OCI-LY7 (cell line): ENCODE measurements around the gene MYMX. TPM values are rescaled to one million over a fixed set of nuclear protein-coding genes. Genes with fewer than 3 reads are reported as not detected.

Source experiments
- BruUV-seq: library from RNA; stranded (reverse); fragments of 400-500 nt; replicated peaks from 2 replicates; lab custom pipeline; 2021; lab: Mats Ljungman, UMichigan
- CTCF ChIA-PET: fragments of 300-600 bp; sonication (Branson Sonifier 250); formaldehyde crosslinking; loops from one replicate; lab custom pipeline; 2022; ENCODE audit warnings: antibody characterized with exemption; ENCODE audit not compliant: unreplicated experiment; lab: Charles Lee
- POLR2A ChIA-PET: fragments of 300-600 bp; sonication (Branson Sonifier 250); formaldehyde crosslinking; loops from one replicate; lab custom pipeline; 2022; ENCODE audit warnings: antibody characterized with exemption; lab: Charles Lee
- DNase-seq: peaks from one replicate; pipeline ENCODE4 v3.0.0-alpha.2; 2015; ENCODE audit warnings: low spot score
- H2AFZ ChIP-seq: fragments of 200-600 bp; sonication (generic), shearing (Covaris generic); 2 replicates; pipeline ENCODE4 v1.6.1; 2014; ENCODE audit warnings: mild to moderate bottlenecking, antibody characterized with exemption, low read length, moderate library complexity
- H3K27ac ChIP-seq: fragments of 200-600 bp; sonication (generic); 2 replicates; pipeline ENCODE4 v1.5.1; 2014; ENCODE audit warnings: mixed run types, low read depth, mild to moderate bottlenecking, moderate library complexity, low read length, inconsistent platforms; ENCODE audit not compliant: poor library complexity, severe bottlenecking
- H3K36me3 ChIP-seq: fragments of 200-600 bp; sonication (generic); 2 replicates; pipeline ENCODE4 v1.6.1; 2014; ENCODE audit warnings: mild to moderate bottlenecking, antibody characterized with exemption, low read length, moderate library complexity, mixed read lengths; ENCODE audit not compliant: insufficient read depth
- H3K4me1 ChIP-seq: fragments of 200-600 bp; sonication (generic); 2 replicates; pipeline ENCODE4 v1.5.1; 2014; ENCODE audit warnings: mild to moderate bottlenecking, low read length; ENCODE audit not compliant: insufficient read depth, poor library complexity, severe bottlenecking
- H3K4me2 ChIP-seq: fragments of 200-600 bp; sonication (generic); 2 replicates; pipeline ENCODE4 v1.6.1; 2014; ENCODE audit warnings: mild to moderate bottlenecking, low read length
- H3K4me3 ChIP-seq: fragments of 200-600 bp; sonication (generic); 2 replicates; pipeline ENCODE4 v1.5.1; 2014; ENCODE audit warnings: mild to moderate bottlenecking, low read depth, low read length; ENCODE audit not compliant: poor library complexity, severe bottlenecking
- H3K79me2 ChIP-seq: fragments of 200-600 bp; sonication (generic); 2 replicates; pipeline ENCODE4 v1.6.1; 2016; ENCODE audit warnings: low read depth, mild to moderate bottlenecking, low read length, moderate library complexity, mixed read lengths; ENCODE audit not compliant: insufficient read depth
- H3K9me2 ChIP-seq: fragments of 200-600 bp; sonication (generic); 2 replicates; pipeline ENCODE4 v1.6.1; 2016; ENCODE audit warnings: mild to moderate bottlenecking, low read length, mixed read lengths; ENCODE audit not compliant: insufficient read depth
- H3K9me3 ChIP-seq: fragments of 200-600 bp; sonication (generic); 2 replicates; pipeline ENCODE4 v1.6.1; 2014; ENCODE audit warnings: mild to moderate bottlenecking, mixed run types, low read length, mixed read lengths
- H4K20me1 ChIP-seq: fragments of 200-600 bp; sonication (generic); 2 replicates; pipeline ENCODE4 v1.6.1; 2014; ENCODE audit warnings: mild to moderate bottlenecking, antibody characterized with exemption, low read length, moderate library complexity, mixed read lengths; ENCODE audit not compliant: insufficient read depth
- CTCF ChIP-seq: fragments of 200-600 bp; sonication (generic); conservative IDR thresholded peaks from 2 replicates; pipeline ENCODE4 v1.5.1; 2014; ENCODE audit warnings: mild to moderate bottlenecking, antibody characterized with exemption, low read length, moderate library complexity, mixed read lengths
- EZH2phosphoT487 ChIP-seq: fragments of 200-600 bp; sonication (generic); IDR thresholded peaks from 2 replicates; pipeline ENCODE4 v1.6.1; 2018; ENCODE audit warnings: low read depth, borderline replicate concordance, mild to moderate bottlenecking, mixed run types, antibody characterized with exemption, low read length, moderate library complexity, mixed read lengths
- intact Hi-C: fragments of 100-400 bp; cut with micrococcal nuclease; formaldehyde crosslinking; loops from one replicate; pipeline ENCODE4 v1.10.0; 2022; ENCODE audit not compliant: unreplicated experiment
- total RNA-seq, 2 experiments: library from RNA; depleted of rRNA in 1 of 2; stranded (reverse); fragments of >200 nt in 1 of 2; shearing (Covaris generic) in 1 of 2; gene quantifications; 2 replicates each; pipeline ENCODE4 v1.2.3, GENCODE V29; 2014 to 2022

Gene MYMX
- total RNA-seq, 2 experiments from 2014 or later = not detected

GRCh38 chr6:44256775-44257024, 40.0 kb downstream of the MYMX start:
- Histone ChIP-seq H3K79me2 (peaks cover 12% of the 10 kb centered on the region; the same call in 1 of the 2 replicates), H3K27ac (peak overlapping the region; percentile 64), H4K20me1 (peaks cover 6% of the 10 kb centered on the region; the same call in 1 of the 2 replicates), H3K4me2 (peak overlapping the region; percentile 100), H3K9me2 (no peaks in the 10 kb centered on the region), H3K9me3 (no peaks in the 10 kb centered on the region), H3K4me3 (peak overlapping the region; percentile 91), H3K36me3 (peaks cover 87% of the 10 kb centered on the region), H2AFZ (peak overlapping the region; percentile 82; the same call in 1 of the 2 replicates), H3K4me1 (peaks cover 69% of the 10 kb centered on the region)
- CTCF ChIA-PET = interaction anchor here (0.6 to 1.2 kb wide), 6 partner anchors 12 to 1874 kb away, joined by 3 to 4 read pairs (median 4); partner anchors contain the start of gene SLC29A1
- DNase-seq = no peak
- intact Hi-C loops = no loop called here
- no peak for TF ChIP-seq CTCF
- TF ChIP-seq EZH2phosphoT487 = no peak
- no TSS peak for BruUV-seq
- POLR2A ChIA-PET = interaction anchor here (0.5 to 2.1 kb wide), 6 partner anchors 10 to 486 kb away, joined by 3 to 19 read pairs (median 4); partner anchors contain the start of genes HSP90AB1, SLC29A1 and VEGFA

- peak; percentile 84 for DNase-seq
- intact Hi-C loops = no loop called here
Observed at GRCh38 chr6:44257025-44257752, 40.5 kb downstream of the MYMX start, which contains the start of gene SLC35B2. Gene SLC35B2, minus strand, starts transcription at chr6:44257528. Its CDS starts 118 bp downstream, at chr6:44257410.

More at GRCh38 chr6:44257025-44257752, 40.5 kb downstream of the MYMX start, which contains the start of gene SLC35B2:
- Histone ChIP-seq H3K9me2 (no peaks in the 10 kb centered on the region), H3K4me2 (peak within 1 kb of the TSS; percentile 100), H3K36me3 (peaks cover 87% of the 10 kb centered on the region), H2AFZ (peak within 1 kb of the TSS; percentile 82; the same call in 1 of the 2 replicates), H3K79me2 (peaks cover 15% of the 10 kb centered on the region; the same call in 1 of the 2 replicates), H3K27ac (peak within 1 kb of the TSS; percentile 64), H4K20me1 (peaks cover 4% of the 10 kb centered on the region; the same call in 1 of the 2 replicates), H3K9me3 (no peaks in the 10 kb centered on the region), H3K4me3 (peak within 1 kb of the TSS; percentile 91), H3K4me1 (peaks cover 73% of the 10 kb centered on the region)
- TF ChIP-seq CTCF (peak; percentile 75), EZH2phosphoT487 (no peak)
- POLR2A ChIA-PET = interaction anchor here (0.5 to 2.1 kb wide), 6 partner anchors 10 to 487 kb away, joined by 3 to 19 read pairs (median 4); partner anchors contain the start of genes HSP90AB1, SLC29A1 and VEGFA
- no TSS peak for BruUV-seq
- CTCF ChIA-PET = interaction anchor here (0.6 to 1.2 kb wide), 5 partner anchors 15 to 1874 kb away, joined by 3 to 4 read pairs (median 4); partner anchors contain the start of gene SLC29A1
